HT1080 (cell line): ENCODE measurements around the gene OR52A1. TPM values are rescaled to one million over a fixed set of nuclear protein-coding genes. Genes with fewer than 3 reads are reported as not detected.
"Not testable (repeated sequence)": the region's sequence is repeated elsewhere in the genome, so short reads cannot be mapped to it uniquely, and the experiment has no call there.

ENCODE experiments used
- DNase-seq: peaks from one replicate; pipeline ENCODE4 v3.0.0-alpha.2; 2015; ENCODE audit warnings: low read depth
- polyA plus RNA-seq, 2 experiments: library from polyadenylated mRNA; depleted of rRNA; stranded (reverse); fragments of >200 nt; gene quantifications; 2 replicates each; pipeline ENCODE4 v1.2.3, GENCODE V29; 2015
- total RNA-seq: library from RNA; depleted of rRNA; stranded (reverse); fragments of >200 nt; shearing (Covaris generic); gene quantifications from 2 replicates; pipeline ENCODE4 v1.2.3, GENCODE V29; 2014; rRNA removed

OR52A1 gene
- not detected in 2 replicates for total RNA-seq
- not detected in 2 replicates for polyA plus RNA-seq (2015; cell fraction: cytosol; rRNA removed)
- not detected in 2 replicates for polyA plus RNA-seq (2015; cell fraction: nucleus; rRNA removed)

- no peak for DNase-seq
Observed at GRCh38 chr11:5154657-5155056, at the start of gene OR52A1. Gene OR52A1, minus strand, starts transcription at chr11:5154757. Its CDS starts 2,388 bp downstream, at chr11:5152369.

GRCh38 chr11:5203366-5203765, 48.8 kb upstream of the OR52A1 start:
- no peak for DNase-seq

GRCh38 chr11:5200582-5200981, 46.0 kb upstream of the OR52A1 start, which contains the start of gene OR51V1:
Gene OR51V1, minus strand, starts transcription at chr11:5200682. Its CDS starts 0 bp downstream, at chr11:5200682.
- no peak for DNase-seq

- no peak for DNase-seq
Observed at GRCh38 chr11:5198285-5198684, 43.7 kb upstream of the OR52A1 start.

GRCh38 chr11:5197536-5197935, 43.0 kb upstream of the OR52A1 start:
- DNase-seq: no peak

GRCh38 chr11:5196731-5197130, 42.2 kb upstream of the OR52A1 start:
- no peak for DNase-seq

GRCh38 chr11:5196067-5196466, 41.5 kb upstream of the OR52A1 start:
- DNase-seq: no peak

GRCh38 chr11:5192738-5193137, 38.2 kb upstream of the OR52A1 start:
- DNase-seq: no peak

- no peak for DNase-seq
Observed at GRCh38 chr11:5188201-5188600, 33.6 kb upstream of the OR52A1 start.

GRCh38 chr11:5178046-5178837, 23.7 kb upstream of the OR52A1 start:
- no peak for DNase-seq

GRCh38 chr11:5174934-5175333, 20.4 kb upstream of the OR52A1 start:
- no peak for DNase-seq

GRCh38 chr11:5171856-5172255, 17.3 kb upstream of the OR52A1 start:
- DNase-seq: no peak

GRCh38 chr11:5165898-5166297, 11.3 kb upstream of the OR52A1 start:
- not testable (repeated sequence) for DNase-seq

- not testable (repeated sequence) for DNase-seq
Observed at GRCh38 chr11:5164807-5165206, 10.2 kb upstream of the OR52A1 start.

GRCh38 chr11:5161045-5161444, 6.5 kb upstream of the OR52A1 start:
- DNase-seq: not testable (repeated sequence)

GRCh38 chr11:5160217-5160616, 5.7 kb upstream of the OR52A1 start:
- DNase-seq: not testable (repeated sequence)

GRCh38 chr11:5159806-5160205, 5.2 kb upstream of the OR52A1 start:
- DNase-seq: no peak

- no peak for DNase-seq
Observed at GRCh38 chr11:5153574-5154431, 754 bp downstream of the OR52A1 start.

- no peak for DNase-seq
Observed at GRCh38 chr11:5151713-5152153, 2.8 kb downstream of the OR52A1 start.

GRCh38 chr11:5144206-5144605, 10.4 kb downstream of the OR52A1 start:
- not testable (repeated sequence) for DNase-seq

GRCh38 chr11:5137996-5138395, 16.6 kb downstream of the OR52A1 start, which contains the start of gene OR52A5:
Gene OR52A5, minus strand, starts transcription at chr11:5138356. Its CDS starts 5,714 bp downstream, at chr11:5132642.
- no peak for DNase-seq

GRCh38 chr11:5137014-5137413, 17.5 kb downstream of the OR52A1 start:
- no peak for DNase-seq
